ENCODE results near the gene CCDC17.

CCDC17 gene

DNA sequence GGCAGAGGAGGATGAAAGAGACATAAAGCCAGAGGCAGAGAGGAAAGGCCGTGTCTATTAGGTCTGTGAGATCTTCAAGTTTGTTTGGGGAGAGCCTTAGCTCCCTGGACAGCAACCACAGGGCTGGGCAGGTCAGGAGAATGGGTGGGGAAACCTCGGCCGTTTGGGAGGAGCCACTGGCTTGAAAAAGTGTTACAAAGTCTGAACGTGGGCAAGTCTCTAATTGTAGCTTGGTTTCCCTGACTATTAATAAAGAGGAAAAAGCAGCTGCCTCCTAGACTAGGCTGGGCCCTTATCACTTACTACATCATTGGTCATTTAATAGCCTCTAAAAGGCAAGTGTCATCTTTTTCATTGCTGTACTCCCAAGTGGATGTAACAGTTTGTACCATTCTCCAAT lies at the start of gene CCDC17:
Gene CCDC17 (minus strand): TSS at position 83 of the 400 bp plus-strand sequence. CDS start 145 bp downstream, outside the sequence.
- TF ChIP-seq CTCF (IDR thresholded peaks at IDR 0.05; ENCODE audit: low read depth, low read length) = no peak
- DNase-seq (ENCODE audit: low read depth in 2 of 2) = no peak
- no peak within 1 kb of the TSS for H3K4me3 ChIP-seq (replicated peaks in 1 of 2; ENCODE audit: low read depth in 2 of 2, low read length in 2 of 2)

DNA sequence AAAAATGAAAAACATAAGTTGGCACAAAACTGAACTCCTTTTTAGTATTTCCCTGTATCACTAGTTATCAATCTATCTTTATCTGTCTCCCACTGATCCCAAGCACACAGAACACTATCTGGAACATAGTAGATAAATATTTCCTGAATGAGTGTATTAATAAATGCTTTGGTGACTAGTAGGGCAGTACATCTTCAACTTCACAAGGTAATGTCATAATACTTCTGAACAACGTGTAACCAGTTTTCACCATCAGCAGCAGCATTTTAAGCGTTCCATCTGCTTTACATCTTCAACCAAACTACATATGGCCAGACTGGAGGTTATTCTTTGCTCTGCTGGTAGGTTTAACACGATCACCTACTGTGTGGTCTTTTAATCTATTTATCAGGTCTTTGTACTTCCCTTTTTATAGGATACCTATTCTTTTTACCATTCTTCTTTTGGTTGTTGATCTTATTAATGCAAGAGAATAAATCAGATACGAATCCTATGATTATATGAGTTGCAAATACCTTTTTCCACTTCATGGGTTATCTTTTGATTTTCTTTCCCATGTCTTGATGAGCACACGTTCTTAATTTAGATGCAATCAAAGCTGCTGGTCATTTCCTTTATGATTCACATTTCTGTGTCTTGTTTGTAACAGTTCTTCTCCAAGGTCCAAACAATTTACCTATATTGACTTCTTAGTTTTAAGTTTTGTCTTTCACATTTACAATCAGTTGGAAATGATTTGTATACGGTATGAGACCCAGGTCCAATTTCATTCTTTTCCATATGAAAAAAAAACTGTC lies 46.2 kb upstream of the CCDC17 start:
- DNase-seq (ENCODE audit: low read depth in 2 of 2) = peak in 1 of 2 donors; percentile 58
- H3K4me3 ChIP-seq (replicated peaks in 1 of 2; ENCODE audit: low read depth in 2 of 2, low read length in 2 of 2) = no peak overlapping the region

DNA sequence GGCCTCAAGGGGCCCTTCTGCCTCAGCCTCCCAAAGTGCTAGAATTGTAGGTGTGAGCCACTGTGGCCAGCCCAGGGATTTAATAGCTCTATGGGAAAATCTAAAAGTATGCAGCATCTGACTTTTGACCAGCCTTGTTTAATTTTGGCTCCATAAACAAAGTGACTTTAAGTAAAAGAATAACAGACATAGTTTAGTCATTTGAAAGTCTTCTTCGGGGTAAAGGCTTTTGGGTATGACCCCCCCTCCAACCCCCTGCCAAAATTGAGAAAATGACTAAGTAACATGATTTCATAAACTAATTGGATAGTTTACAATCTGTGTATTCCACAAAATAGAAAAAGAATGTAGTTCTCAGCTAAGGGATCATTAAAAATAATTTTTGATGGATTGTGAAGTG lies 45.5 kb upstream of the CCDC17 start:
- no peak for TF ChIP-seq CTCF (IDR thresholded peaks at IDR 0.05; ENCODE audit: low read depth, low read length)
- DNase-seq (ENCODE audit: low read depth in 2 of 2) = peak in 1 of 2 donors; percentile 32
- no peak overlapping the region for H3K4me3 ChIP-seq (replicated peaks in 1 of 2; ENCODE audit: low read depth in 2 of 2, low read length in 2 of 2)

More for the DNA sequence above, 46.2 kb upstream of the CCDC17 start:
- no peak for TF ChIP-seq CTCF (IDR thresholded peaks at IDR 0.05; ENCODE audit: low read depth, low read length)

- DNase-seq (ENCODE audit: low read depth in 2 of 2) = no peak
- no peak for TF ChIP-seq CTCF (IDR thresholded peaks at IDR 0.05; ENCODE audit: low read depth, low read length)
Observed at GRCh38 chr1:45668526-45668925, 44.7 kb upstream of the CCDC17 start.

GRCh38 chr1:45667321-45668111 lies 43.7 kb upstream of the CCDC17 start:
- H3K4me3 ChIP-seq (replicated peaks in 1 of 2; ENCODE audit: low read depth in 2 of 2, low read length in 2 of 2) = no peak overlapping the region
- no peak for DNase-seq (ENCODE audit: low read depth in 2 of 2)
- TF ChIP-seq CTCF (IDR thresholded peaks at IDR 0.05; ENCODE audit: low read depth, low read length) = no peak

More at GRCh38 chr1:45668526-45668925, 44.7 kb upstream of the CCDC17 start:
- no peak overlapping the region for H3K4me3 ChIP-seq (replicated peaks in 1 of 2; ENCODE audit: low read depth in 2 of 2, low read length in 2 of 2)

DNA sequence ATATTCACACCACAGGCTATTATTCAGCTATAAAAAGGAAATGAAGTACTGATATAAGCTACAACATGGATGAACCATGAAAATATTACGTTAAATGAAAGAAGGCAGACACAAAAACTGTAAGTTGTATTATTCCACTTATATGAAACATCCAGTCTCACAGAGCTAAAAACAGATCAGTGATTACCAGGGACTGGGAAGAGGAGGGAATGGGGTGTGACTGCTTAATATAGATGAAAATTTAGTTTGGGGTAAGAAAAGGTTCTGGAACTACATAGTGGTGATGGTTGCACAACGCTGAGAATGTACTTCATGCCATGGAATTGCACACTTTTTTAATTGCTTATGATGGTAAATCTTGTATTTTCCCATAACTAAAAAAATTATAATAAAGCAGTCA lies 43.0 kb upstream of the CCDC17 start:
- TF ChIP-seq CTCF (IDR thresholded peaks at IDR 0.05; ENCODE audit: low read depth, low read length) = no peak
- no peak overlapping the region for H3K4me3 ChIP-seq (replicated peaks in 1 of 2; ENCODE audit: low read depth in 2 of 2, low read length in 2 of 2)
- DNase-seq (ENCODE audit: low read depth in 2 of 2) = no peak

All from cardiac fibroblast (primary cell).